ENCODE measurements around the gene LDLRAD4.

The LDLRAD4 gene

GRCh38 chr18:13501543-13501887, 283.0 kb downstream of the LDLRAD4 start:
- TF ChIP-seq, protein P1, sequence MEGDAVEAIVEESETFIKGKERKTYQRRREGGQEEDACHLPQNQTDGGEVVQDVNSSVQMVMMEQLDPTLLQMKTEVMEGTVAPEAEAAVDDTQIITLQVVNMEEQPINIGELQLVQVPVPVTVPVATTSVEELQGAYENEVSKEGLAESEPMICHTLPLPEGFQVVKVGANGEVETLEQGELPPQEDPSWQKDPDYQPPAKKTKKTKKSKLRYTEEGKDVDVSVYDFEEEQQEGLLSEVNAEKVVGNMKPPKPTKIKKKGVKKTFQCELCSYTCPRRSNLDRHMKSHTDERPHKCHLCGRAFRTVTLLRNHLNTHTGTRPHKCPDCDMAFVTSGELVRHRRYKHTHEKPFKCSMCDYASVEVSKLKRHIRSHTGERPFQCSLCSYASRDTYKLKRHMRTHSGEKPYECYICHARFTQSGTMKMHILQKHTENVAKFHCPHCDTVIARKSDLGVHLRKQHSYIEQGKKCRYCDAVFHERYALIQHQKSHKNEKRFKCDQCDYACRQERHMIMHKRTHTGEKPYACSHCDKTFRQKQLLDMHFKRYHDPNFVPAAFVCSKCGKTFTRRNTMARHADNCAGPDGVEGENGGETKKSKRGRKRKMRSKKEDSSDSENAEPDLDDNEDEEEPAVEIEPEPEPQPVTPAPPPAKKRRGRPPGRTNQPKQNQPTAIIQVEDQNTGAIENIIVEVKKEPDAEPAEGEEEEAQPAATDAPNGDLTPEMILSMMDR (IDR thresholded peaks at IDR 0.05; ENCODE audit: extremely low read depth, missing control alignments), result no peak
- no peak for DNase-seq (ENCODE audit: low spot score)

GRCh38 chr18:13501891-13502290, 283.3 kb downstream of the LDLRAD4 start:
- TF ChIP-seq, protein P1 (IDR thresholded peaks at IDR 0.05; ENCODE audit: extremely low read depth, missing control alignments), result no peak
- peak; percentile 66 for DNase-seq (ENCODE audit: low spot score)

- DNase-seq (ENCODE audit: low spot score), result no peak
- TF ChIP-seq, protein P1 (IDR thresholded peaks at IDR 0.05; ENCODE audit: extremely low read depth, missing control alignments), result no peak
Measured at GRCh38 chr18:13502585-13502984, 284.0 kb downstream of the LDLRAD4 start.

DNA sequence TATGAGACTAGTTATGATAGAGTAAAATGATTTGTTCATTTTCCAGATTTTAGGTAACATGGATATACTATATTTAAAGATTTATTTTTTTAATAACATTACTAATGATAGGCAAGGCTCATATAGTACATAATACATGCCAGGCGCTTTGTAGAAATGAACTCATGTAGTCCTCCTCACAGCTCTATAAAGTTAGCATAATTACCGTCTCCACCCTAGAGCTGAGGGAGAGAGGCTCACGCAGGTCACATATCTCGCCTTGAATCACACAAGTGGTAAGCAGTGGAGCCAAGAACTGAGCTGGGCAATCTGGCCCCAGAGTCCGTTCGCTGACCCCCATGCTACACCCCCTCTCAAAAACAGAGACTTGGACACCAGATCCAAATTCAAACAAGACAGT, 285.3 kb downstream of the LDLRAD4 start:
- no peak for DNase-seq (ENCODE audit: low spot score)
- TF ChIP-seq, protein P1 (IDR thresholded peaks at IDR 0.05; ENCODE audit: extremely low read depth, missing control alignments), result no peak

DNA sequence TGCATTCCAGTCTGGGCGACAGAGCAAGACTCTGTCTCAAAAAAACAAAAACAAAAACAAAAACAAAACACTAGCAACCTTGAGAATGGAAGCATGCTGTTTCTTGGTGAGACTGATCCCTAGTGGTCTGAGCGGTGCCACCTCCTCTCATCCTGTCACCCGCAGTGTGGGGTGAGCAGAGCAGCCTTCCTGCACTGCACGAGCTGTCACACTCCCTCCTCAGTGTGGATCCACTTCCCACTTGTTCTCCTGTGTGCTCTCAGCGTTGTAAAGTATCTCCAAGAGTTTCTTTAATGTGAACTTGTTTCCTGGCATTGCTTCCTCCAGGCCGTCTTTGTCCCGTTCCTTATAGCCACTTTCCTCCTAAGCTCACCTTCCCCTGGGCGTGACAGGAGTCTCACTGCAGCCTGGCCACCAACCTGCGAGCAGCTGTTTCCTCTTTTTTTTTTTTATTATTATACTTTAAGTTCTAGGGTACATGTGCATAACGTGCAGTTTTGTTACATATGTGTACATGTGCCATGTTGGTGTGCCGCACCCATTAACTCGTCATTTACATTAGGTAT, 287.3 kb downstream of the LDLRAD4 start:
- no peak for DNase-seq (ENCODE audit: low spot score)
- TF ChIP-seq, protein P1 (IDR thresholded peaks at IDR 0.05; ENCODE audit: extremely low read depth, missing control alignments), result no peak

DNA sequence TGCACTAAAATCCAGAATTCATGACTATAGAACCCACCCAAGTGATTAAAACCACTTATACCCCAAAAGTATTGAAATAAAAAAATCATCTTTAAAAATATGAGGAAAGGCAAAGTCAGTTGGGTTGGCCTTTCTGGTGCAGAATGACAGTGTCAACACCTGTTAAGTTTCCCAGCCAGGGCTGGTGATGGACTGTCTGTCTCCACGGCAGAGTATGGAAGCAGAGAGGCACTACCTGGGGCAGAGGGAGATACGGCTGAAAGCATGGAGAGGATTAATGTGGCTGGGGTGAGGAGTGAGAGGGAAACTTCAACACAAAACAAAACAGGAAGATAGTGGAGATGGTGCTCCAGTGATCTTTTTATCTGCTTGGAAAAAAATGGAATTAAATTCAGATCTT, 292.0 kb downstream of the LDLRAD4 start:
- DNase-seq (ENCODE audit: low spot score), result no peak
- TF ChIP-seq, protein P1 (IDR thresholded peaks at IDR 0.05; ENCODE audit: extremely low read depth, missing control alignments), result no peak

GRCh38 chr18:13511961-13512577, 293.5 kb downstream of the LDLRAD4 start:
- DNase-seq (ENCODE audit: low spot score), result no peak
- TF ChIP-seq, protein P1 (IDR thresholded peaks at IDR 0.05; ENCODE audit: extremely low read depth, missing control alignments), result no peak

All from GM20000 (cell line).